ENCODE data around the gene EIF5B. TPM values are rescaled to one million over a fixed set of nuclear protein-coding genes. Genes with fewer than 3 reads are reported as not detected.

EIF5B gene
- total RNA-seq, 1 donor from 2014 or later, result 26.8 TPM

DNA sequence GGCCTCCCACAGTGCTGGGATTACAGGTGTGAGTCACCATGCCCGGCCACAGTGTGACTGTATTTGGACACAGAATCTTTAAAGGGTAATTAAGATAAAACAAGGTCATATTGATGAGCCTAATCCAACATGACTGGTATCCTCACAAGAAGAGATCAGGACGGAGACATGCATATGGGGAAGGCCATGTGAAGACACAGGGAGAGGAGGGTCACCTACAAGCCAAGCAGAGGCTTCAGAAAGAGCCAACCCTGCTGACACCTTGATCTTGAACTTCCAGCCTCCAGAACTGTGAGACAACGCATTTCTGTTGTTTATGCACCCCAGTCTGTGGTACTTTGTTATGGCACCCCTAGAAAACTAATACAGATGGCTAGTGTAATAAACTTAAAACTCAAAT lies 80.2 kb downstream of the EIF5B start:
- H3K79me2 ChIP-seq (ENCODE audit: low read depth), result no peaks in the 10 kb centered on the region
- no peak for TF ChIP-seq EZH2 (IDR thresholded peaks at IDR 0.05)
- no peak for TF ChIP-seq EZH2phosphoT487 (IDR thresholded peaks at IDR 0.05)
- TF ChIP-seq CTCF (IDR thresholded peaks at IDR 0.05), result no peak
- H3F3A ChIP-seq (ENCODE audit: low read depth), result no peaks in the 10 kb centered on the region
- H4K20me1 ChIP-seq (ENCODE audit: low read depth), result no peaks in the 10 kb centered on the region
- H3K27me3 Mint-ChIP-seq (ENCODE audit: insufficient read depth, low read depth), result no peaks in the 10 kb centered on the region
- H3K9me3 Mint-ChIP-seq, result no peaks in the 10 kb centered on the region
- no peak overlapping the region for H3K4me2 ChIP-seq
- H3K27me3 ChIP-seq, result no peaks in the 10 kb centered on the region
- no peaks in the 10 kb centered on the region for H3K4me1 ChIP-seq
- no peak overlapping the region for H2AFZ ChIP-seq (replicated peaks)
- H3K36me3 ChIP-seq, result peaks cover 4% of the 10 kb centered on the region
- no peak overlapping the region for H3K27ac ChIP-seq
- no peak overlapping the region for H3K4me3 ChIP-seq
- H3K9me3 ChIP-seq (ENCODE audit: low read depth), result no peaks in the 10 kb centered on the region
- H3K4me3 Mint-ChIP-seq, result no peak overlapping the region
- no peak for DNase-seq (ENCODE audit: low spot score)
- H3K27ac Mint-ChIP-seq, result no peak overlapping the region
- H3K9ac ChIP-seq, result no peak overlapping the region
- no peaks in the 10 kb centered on the region for H3K4me1 Mint-ChIP-seq
- H3K36me3 Mint-ChIP-seq, result peaks cover 52% of the 10 kb centered on the region

GRCh38 chr2:99420031-99420430 lies 82.8 kb downstream of the EIF5B start:
- no peaks in the 10 kb centered on the region for H3K27me3 ChIP-seq
- Mint-ChIP-seq H3K27ac (no peak overlapping the region), H3K36me3 (peaks cover 49% of the 10 kb centered on the region), H3K4me3 (no peak overlapping the region), H3K4me1 (no peaks in the 10 kb centered on the region), H3K9me3 (no peaks in the 10 kb centered on the region), H3K27me3 (ENCODE audit: insufficient read depth, low read depth) (no peaks in the 10 kb centered on the region)
- H3K36me3 ChIP-seq, result peaks cover 4% of the 10 kb centered on the region
- no peaks in the 10 kb centered on the region for H3F3A ChIP-seq (ENCODE audit: low read depth)
- H3K4me1 ChIP-seq, result no peaks in the 10 kb centered on the region
- H4K20me1 ChIP-seq (ENCODE audit: low read depth), result no peaks in the 10 kb centered on the region
- DNase-seq (ENCODE audit: low spot score), result no peak
- no peak overlapping the region for H3K4me2 ChIP-seq
- H3K27ac ChIP-seq, result no peak overlapping the region
- no peak overlapping the region for H3K9ac ChIP-seq
- TF ChIP-seq CTCF (IDR thresholded peaks at IDR 0.05) (no peak), EZH2phosphoT487 (IDR thresholded peaks at IDR 0.05) (no peak), EZH2 (IDR thresholded peaks at IDR 0.05) (no peak)
- H3K9me3 ChIP-seq (ENCODE audit: low read depth), result no peaks in the 10 kb centered on the region
- no peaks in the 10 kb centered on the region for H3K79me2 ChIP-seq (ENCODE audit: low read depth)
- H2AFZ ChIP-seq (replicated peaks), result no peak overlapping the region
- H3K4me3 ChIP-seq, result no peak overlapping the region

GRCh38 chr2:99420751-99421299 lies 83.6 kb downstream of the EIF5B start:
- Histone ChIP-seq H3K4me3 (no peak overlapping the region), H3K4me2 (no peak overlapping the region), H3K36me3 (peaks cover 4% of the 10 kb centered on the region), H3K27me3 (no peaks in the 10 kb centered on the region), H4K20me1 (ENCODE audit: low read depth) (no peaks in the 10 kb centered on the region), H3K9ac (no peak overlapping the region), H3K9me3 (ENCODE audit: low read depth) (no peaks in the 10 kb centered on the region), H3K79me2 (ENCODE audit: low read depth) (no peaks in the 10 kb centered on the region), H3K4me1 (no peaks in the 10 kb centered on the region), H3K27ac (no peak overlapping the region), H2AFZ (replicated peaks) (no peak overlapping the region), H3F3A (ENCODE audit: low read depth) (no peaks in the 10 kb centered on the region)
- TF ChIP-seq EZH2phosphoT487 (IDR thresholded peaks at IDR 0.05) (no peak), EZH2 (IDR thresholded peaks at IDR 0.05) (no peak), CTCF (IDR thresholded peaks at IDR 0.05) (no peak)
- Mint-ChIP-seq H3K4me1 (no peaks in the 10 kb centered on the region), H3K27me3 (ENCODE audit: insufficient read depth, low read depth) (no peaks in the 10 kb centered on the region), H3K4me3 (no peak overlapping the region), H3K9me3 (no peaks in the 10 kb centered on the region), H3K27ac (no peak overlapping the region), H3K36me3 (peaks cover 43% of the 10 kb centered on the region)
- DNase-seq (ENCODE audit: low spot score), result no peak

Data from neural progenitor cell (in vitro differentiated cells).